NCI-H2107 (cell line): ENCODE data around the gene CABS1.

Experiments
- DNase-seq: peaks from one replicate; lab custom pipeline; 2025; lab: John Stamatoyannopoulos, UW

Gene CABS1

DNA sequence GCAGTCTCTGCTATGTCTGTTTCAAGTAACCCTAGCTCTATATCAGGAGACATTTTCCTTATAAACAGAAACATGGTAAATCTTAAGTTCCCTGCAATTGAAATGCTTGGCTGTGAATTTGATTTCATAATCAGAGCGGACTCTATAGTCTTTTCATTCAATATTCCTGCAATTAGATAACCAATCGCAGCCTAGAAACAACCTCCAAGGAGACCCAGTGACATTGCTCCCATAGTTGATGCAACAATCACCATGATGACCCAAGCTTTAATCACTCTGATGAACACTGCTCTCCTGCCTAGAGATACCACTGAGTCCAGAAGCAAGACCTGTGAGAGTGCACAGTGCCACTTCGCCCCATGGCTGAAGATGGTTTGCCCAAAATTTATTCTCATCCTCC is at the start of gene CABS1:
Gene CABS1, plus strand, starts transcription at position 301 of the 400 bp plus-strand sequence. Its CDS starts 59 bp downstream, at position 360.
- DNase-seq, result no peak

DNA sequence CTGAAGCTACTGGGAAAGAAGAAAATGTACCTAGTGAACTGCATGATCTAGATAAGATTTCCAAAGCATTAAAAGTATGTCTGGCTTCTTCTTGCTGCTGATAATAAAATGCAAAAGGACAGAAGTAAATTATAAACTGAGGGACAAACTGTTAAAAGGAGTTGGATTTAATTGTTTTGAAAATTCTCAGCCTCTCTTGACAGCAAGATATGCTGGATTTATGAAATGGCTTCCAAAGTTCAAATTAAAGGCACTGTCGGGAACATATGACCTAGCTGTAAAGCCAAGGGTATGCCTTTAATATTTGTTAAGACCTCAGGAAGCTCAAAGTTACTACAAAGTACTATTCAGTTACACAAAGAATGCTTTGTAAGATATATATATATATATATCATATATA is 46.1 kb upstream of the CABS1 start:
- DNase-seq, result no peak

DNA sequence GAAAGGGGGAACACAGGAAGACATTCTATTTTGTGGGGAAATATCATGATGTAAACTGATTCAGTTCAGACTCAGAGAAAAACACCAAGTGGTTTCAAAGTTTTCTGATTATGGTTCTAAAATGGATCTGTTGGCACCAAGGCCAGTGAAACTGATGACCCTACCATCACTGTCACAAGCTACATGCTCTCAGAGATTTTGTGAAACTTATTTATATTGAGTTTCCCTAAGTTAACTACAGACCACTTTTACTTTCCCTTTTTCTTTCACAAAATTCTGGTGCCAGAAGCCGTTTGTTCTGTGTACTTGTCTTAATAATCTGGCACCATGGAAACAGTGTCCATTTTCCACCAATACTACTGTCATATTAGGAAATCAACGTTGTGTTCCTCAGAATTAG is 43.4 kb upstream of the CABS1 start:
- DNase-seq, result no peak

DNA sequence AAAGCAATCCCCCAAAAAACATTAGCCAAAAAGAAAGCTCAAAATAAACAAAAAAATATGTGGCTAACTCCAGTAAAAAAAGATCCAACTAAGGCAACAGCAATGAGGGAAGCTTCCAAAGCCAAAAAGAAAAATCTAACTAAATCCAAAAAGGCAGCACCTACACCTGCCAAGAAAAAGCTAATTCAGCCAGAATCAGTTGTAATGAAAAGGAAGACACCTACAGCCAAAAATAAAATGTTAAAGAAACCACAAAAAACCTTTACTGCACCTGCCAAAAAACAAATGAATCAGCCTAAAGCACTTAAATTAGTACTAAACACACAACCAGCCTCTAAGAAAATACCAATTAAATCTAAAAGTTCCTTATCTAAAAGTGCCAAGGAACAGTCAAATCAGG is 37.2 kb upstream of the CABS1 start:
- DNase-seq, result no peak

DNA sequence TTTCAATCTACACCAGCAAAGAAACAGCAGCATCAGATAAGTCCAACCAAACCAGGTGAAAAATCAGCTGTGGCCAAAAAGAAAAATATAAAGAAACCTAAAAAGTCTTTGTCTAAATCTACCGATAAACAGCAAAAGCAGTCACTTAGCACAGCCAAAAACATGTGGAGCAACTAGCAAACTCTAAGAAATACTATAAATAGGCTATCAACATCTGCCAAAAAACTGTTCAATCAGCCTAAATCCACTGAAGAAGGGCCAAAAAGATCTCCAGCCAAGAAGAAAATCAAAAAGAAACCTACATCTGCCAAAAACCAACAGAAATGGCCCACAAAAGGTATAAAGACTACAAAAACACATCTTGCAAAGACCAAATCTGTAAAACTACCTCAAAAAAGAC is 36.7 kb upstream of the CABS1 start:
- no peak for DNase-seq

DNA sequence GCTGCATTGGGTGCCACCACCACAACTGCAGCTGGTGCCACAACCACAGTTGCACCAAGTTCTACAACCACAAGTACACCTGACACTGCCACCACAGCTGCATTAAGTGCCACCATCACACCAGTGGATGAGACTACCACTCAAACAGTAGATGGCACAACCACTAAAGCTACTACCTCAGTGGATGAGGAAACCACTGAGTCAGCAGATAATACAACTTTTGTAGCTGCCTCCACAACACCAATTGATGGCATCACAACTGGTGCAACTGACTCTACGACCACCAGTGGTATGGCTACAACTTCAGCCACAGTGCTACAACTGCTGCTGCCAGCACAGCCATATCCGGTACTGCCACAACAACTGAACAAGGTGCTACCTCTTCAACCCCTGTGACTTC is 35.1 kb upstream of the CABS1 start:
- no peak for DNase-seq

DNA sequence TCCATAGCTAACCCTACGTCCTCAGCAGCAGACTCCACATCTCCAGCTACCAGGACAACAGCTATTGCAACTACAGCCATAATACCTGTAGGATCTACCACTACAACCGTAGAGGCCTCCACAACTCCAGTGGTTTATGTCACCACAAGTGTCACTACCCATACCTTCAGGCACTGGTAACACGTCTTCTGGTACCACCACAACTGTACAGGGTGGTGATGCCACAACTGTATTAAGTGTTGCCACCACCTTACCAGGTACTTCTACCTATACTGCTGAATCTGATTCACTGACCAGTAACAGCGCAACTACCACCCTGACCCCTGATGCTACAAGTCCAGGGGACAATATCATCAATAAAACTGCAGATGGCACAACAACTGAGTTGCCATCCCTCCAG is 34.6 kb upstream of the CABS1 start:
- no peak for DNase-seq

DNA sequence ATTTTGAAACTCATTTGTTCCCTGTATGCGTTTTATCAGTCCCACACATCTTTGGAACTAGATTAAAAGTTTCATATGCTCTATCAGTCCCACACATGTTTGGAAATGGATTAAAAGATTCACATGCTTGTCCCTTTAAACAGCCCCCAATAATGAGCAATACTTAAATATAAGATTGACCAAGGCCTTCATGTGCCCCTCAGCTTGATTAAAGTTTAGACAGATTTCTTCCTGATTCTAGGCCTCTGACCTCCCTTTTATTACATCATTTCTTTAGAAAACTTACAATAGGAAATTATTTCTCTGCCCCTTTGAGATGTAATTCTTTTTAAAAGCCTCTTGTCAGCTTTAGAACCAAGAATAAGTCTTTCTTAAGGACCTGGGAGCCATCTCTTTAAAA is 31.7 kb upstream of the CABS1 start:
- no peak for DNase-seq

DNA sequence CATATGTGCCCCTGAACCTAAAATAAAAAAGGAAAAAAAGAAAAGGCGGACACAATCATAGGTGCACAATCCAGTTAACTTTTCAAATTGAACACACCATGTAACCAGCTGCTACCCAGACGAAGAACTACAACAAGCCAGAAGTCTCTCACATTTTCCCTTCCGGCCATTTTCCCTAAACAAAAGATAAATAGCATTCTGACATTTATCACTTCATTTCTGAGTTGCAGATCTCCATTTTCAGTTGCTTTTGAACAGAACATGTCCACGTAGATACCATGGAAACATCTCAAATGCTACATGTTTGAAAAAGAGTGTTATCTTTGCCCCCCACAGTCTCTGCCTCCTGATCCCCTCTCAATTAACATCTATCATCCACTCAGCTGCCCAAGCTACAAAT is 29.2 kb upstream of the CABS1 start:
- DNase-seq, result no peak

DNA sequence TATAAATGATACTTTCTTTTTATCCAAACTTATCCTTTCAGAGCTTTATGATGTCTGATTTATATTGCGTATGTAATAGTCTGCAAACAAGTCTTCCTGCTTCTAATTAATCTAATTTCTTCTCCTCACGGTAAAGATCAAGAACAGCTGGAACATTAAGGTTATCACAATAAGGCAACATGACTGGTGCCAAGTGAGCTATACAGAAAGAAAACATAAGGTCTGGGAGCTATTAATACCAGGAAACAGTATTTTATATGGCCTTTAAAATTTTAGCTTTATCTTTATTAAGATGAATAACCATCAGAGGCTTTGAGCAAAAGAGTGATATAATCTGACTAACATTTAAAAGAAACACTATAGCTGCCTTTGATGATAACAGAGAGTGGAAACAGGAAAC is 28.7 kb upstream of the CABS1 start:
- DNase-seq, result no peak

DNA sequence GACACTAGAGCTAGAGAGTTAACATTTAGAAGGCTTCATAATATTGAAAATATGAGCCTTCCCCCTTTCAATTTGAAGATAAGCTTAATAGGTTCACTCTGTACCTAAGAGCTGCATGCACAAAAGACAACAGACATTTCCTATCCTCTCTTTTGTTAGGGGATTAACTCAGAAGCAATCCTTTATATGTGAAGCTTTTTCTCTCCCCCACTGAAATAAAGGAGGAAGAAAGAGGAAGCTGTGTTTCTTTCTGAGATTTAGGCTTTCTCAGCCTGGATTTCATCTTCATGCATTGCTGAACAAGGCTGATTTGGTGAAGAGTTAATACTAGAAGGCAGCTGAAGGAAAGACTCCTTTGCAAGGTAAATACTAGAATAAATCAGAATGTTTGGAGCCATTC is 21.0 kb upstream of the CABS1 start:
- DNase-seq, result no peak

DNA sequence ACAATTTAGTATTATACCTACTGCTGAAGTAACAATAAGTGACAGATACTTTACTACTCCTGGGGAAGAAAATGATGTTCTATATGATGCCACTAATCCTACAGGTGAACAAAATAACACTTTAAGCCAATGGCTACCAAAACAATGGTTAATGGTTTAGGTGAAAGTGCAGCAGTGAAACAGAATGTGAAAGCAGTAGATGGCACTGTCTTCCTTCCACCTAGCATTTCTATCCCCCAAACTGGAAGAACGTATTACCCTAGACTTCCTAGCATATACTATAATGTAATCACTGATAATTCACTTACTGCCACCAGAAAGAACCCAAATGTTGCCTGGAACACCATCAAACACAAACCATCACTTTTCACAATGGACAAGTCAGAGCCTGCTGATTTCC is 18.9 kb upstream of the CABS1 start:
- DNase-seq, result no peak

DNA sequence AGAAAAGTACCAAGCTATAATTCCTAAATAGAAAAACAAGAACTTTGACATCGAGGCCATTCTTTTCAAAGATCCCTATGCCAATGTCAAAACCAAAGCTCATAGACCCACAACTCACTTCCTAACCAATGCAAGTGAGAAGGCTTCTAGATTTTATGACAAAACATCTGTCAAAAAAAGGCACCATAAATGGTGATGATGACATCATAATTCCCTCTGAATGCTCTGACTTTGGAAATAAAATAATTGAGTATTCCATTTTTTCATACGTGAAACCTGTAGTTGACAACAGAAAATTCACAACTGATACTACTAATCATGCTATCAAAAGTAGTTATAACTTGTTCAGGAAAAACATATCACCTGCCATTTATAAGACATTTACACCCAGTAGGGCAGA is 8.7 kb upstream of the CABS1 start:
- DNase-seq, result no peak

DNA sequence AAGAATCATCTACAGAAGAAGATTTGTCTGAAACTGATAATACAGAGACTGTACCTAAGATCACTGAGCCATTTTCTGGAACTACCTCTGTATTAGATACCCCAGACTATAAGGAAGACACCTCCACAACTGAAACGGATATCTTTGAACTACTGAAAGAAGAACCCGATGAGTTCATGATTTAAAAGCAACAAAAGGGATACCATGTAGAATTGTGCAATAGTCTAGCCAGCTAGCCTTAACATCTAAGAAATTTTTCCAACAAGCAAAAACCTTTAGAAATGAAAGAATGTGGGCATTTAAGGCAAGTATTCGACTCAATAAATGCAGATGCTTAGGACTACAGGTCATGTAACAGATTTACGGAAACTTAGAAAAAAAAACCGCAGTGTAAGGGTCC is 1.3 kb downstream of the CABS1 start:
- no peak for DNase-seq

DNA sequence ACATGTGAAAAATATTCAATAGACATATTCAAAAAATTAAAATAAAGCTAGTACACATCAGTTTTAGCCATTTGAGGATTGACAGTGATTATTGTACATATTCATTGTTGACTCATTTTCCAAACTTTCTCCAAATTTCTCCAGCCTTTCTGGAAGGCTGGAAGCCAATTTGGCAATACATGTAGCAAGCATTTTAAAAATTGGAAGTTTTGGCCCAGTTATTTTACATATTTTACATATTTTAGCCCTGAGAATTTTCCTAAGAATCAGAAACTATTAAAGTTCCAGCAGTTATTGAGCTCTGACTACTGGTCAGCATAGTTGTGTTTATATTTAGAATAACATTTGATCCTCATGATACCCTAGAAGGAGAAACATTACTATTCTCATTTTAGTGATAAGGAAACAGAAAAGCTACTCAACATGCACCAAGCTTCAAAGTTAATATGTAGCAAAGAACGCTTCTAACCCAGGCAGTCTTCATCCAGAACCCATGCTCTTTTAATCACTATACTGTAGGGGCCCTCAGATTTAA is 3.2 kb downstream of the CABS1 start:
- DNase-seq, result no peak

DNA sequence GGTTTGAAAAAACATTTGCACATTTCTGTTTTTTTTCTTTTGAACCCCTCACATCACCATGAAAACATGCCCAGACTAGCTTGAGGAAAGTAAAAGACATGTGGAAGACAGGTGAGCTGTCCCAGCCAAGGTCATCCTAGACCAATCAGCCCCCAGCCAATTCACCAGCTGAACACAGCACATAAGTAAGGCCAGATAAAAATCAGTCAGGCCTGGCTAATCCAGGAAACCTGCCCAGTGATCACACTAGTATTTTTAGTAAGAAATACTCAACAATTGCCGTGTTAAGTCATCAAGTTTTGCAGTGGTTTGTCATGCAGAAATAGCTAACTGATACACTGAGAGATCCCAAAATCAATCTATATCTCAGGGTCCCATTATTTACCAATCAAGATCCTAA is 21.4 kb downstream of the CABS1 start:
- DNase-seq, result no peak

DNA sequence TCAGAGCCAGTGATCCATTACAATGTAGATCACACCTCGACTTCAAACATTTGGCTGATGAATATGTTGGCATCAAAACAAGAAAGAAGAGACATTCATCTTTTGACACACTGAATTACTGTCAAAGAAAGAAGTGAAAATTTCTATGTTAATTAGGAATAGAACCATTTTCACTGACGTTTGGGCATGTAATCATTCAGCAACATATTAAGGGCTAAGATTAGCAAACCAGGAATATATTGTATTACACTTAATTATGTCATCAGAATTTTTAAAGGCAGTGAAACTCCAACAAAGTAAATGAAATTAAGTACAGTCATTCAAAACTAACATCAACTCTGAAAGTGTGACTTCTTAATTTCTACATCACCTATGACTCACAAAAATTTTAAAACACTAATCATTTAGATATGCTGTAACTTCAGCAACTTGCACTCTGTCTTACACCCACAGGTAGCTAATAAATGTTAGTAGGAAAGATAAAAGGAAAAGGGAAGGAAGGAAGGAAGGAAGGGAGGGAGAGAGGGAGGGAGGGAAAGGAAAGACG is 24.4 kb downstream of the CABS1 start:
- DNase-seq, result no peak

DNA sequence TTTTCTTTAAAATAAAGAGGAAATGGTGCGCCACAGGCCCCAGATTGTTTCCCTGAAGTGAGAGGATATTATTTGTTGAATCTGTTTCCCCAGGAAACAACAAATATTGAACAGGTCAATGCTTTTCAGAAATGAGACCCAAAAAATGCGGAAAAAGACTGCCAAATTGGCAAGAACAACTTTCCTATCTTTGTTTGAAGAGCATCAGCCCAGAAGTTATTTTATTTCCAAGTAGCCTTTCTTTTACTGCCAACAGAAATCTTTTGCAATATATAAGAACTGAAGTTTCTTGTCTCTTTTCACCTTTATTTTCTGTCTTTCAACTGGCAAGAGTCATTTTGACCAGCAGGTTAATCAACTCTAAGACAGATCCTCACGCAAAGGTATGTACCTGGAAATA is 25.7 kb downstream of the CABS1 start, which contains the start of gene SMR3A:
Gene SMR3A, plus strand, starts transcription at position 301 of the 400 bp plus-strand sequence. CDS start 1,356 bp downstream, outside the sequence.
- DNase-seq, result no peak

DNA sequence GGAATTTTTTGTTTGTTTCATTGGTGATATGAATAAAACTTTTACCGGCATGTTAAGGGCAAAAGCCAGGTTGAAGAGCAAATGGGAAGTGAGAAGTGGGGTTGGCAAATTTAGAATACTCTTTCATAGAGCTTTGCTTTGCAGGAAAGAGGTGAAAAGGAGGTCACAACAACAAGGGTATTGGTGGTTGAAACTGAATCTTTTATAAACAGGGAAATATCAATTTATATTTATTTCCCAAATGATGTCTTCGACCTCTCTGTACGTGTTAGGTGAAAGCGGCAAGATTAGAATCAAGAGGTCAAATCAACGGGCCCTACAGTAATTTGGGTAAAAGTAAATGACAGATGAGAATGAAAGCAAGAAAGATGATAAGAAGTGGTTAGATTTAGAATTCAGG is 29.2 kb downstream of the CABS1 start:
- DNase-seq, result no peak

DNA sequence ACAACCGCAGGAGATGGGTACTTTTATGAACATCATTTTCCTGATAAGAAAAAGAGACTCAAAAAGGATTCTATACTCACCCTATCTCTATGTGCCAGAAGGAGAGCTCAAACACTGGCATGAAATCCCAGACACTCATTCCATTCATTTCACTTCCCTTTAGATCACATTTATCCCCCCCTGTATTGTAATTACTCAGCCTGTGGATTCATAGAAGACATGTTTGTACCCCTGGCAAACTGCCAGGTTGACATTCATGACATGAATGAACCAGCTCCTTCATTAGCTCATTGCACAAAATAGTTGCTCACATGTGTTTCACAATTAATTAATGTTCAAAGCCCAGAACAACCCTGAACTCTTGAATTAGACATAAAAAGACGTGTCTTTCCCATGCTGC is 30.7 kb downstream of the CABS1 start:
- DNase-seq, result no peak

DNA sequence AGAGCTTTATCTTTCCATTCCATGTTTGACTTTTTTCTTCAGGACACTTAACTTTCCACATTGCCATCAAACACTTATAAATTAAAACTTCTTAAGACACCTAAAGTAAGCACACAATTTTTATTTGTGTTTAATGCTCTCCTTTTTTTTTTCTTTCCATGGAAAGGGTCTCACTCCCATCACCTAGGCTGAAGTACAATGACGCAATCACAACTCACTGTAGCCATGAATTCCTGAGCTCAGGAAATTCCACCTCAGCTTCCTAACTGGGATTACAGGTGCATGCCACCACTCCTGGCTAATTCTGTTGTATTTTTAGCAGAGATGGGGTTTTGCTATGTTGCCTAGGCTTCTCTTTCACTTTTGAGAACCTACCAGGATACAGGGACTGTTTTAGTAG is 33.0 kb downstream of the CABS1 start:
- DNase-seq, result no peak

DNA sequence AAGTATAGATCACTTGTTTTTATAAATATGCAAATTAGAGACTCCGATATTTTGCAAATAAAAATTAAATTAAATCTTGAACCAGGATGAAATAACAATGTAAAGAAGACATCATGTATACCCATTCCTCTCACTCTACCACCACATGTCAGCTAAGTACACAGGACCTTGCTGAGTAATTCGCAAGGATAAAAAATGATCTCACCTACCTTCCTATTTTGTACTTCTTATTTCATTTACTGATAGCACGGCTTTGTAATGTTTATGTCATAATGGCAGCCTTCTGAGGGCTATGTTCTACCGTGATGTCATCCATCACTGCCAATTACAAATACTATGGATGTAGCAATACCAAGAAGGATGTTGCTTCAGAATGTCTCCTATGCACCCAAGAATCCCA is 37.2 kb downstream of the CABS1 start:
- no peak for DNase-seq

DNA sequence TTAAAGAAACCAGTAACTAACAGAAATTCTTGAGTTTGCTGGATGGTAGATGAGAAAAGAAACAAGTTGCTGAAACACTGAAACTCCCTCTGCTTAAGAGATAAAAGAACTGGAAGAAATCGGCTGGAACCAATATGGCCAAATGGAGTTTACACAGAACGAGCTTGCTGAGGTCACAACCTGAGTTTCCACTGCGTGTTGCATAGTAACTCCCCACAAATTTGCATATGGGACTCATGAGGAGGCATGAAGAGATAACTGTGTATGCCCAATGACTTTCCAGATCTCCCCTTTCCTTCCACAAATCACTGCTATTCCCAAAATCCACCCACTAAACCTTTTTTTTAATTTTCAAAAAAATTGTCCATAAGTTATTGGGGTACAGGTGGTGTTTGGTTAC is 38.0 kb downstream of the CABS1 start:
- DNase-seq, result no peak

DNA sequence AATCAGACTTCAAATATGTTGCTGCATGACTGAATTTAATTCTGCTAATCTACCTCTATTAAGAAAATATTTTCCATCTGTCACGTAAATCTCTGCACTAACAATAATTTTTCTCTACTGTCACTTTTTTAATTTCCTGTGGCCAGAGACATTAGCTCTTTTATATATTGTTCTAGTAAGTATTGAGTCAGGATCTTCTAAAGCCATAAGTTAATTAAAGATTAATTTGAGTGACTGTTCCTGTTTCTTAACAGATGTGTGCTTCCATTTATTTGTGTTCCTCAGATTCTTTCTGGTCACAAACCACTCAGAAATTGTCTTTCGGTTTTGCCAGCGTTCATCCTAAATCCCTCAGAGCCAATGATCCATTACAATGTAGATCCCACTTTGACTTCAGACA is 45.8 kb downstream of the CABS1 start:
- no peak for DNase-seq
